GM18870 (cell line): ENCODE results near the gene NUDT16L1.

ENCODE experiments used
- ATAC-seq: cut with Tn5 transposase; IDR thresholded peaks from one replicate; pipeline ENCODE4 v1.9.1; 2021; ENCODE audit warnings: moderate library complexity; ENCODE audit not compliant: unreplicated experiment

NUDT16L1 gene

GRCh38 chr16:4682084-4682591 lies 11.2 kb upstream of the NUDT16L1 start:
- ATAC-seq, result no peak

- no peak for ATAC-seq
Measured at GRCh38 chr16:4682616-4683254, 10.6 kb upstream of the NUDT16L1 start.

- no peak for ATAC-seq
Measured at GRCh38 chr16:4683255-4684057, 9.9 kb upstream of the NUDT16L1 start.

GRCh38 chr16:4684058-4684715 lies 9.2 kb upstream of the NUDT16L1 start:
- ATAC-seq, result no peak

GRCh38 chr16:4684763-4685162 lies 8.6 kb upstream of the NUDT16L1 start:
- no peak for ATAC-seq

GRCh38 chr16:4685292-4685691 lies 8.1 kb upstream of the NUDT16L1 start:
- ATAC-seq, result no peak

GRCh38 chr16:4685776-4686496 lies 7.4 kb upstream of the NUDT16L1 start:
- no peak for ATAC-seq

GRCh38 chr16:4686497-4687210 lies 6.7 kb upstream of the NUDT16L1 start:
- no peak for ATAC-seq

GRCh38 chr16:4687416-4687815 lies 5.9 kb upstream of the NUDT16L1 start:
- ATAC-seq, result no peak

GRCh38 chr16:4687946-4688673 lies 5.3 kb upstream of the NUDT16L1 start:
- ATAC-seq, result no peak

- ATAC-seq, result no peak
Measured at GRCh38 chr16:4688674-4689045, 4.7 kb upstream of the NUDT16L1 start.

GRCh38 chr16:4689091-4689671 lies 4.2 kb upstream of the NUDT16L1 start:
- no peak for ATAC-seq

GRCh38 chr16:4689864-4690704 lies 3.3 kb upstream of the NUDT16L1 start:
- ATAC-seq, result no peak

GRCh38 chr16:4690946-4691665 lies 2.3 kb upstream of the NUDT16L1 start:
- ATAC-seq, result no peak

- ATAC-seq, result no peak
Measured at GRCh38 chr16:4691666-4692412, 1.5 kb upstream of the NUDT16L1 start.

- peak; percentile 14 for ATAC-seq
Measured at GRCh38 chr16:4692460-4693295, 684 bp upstream of the NUDT16L1 start.
